ENCODE measurements around the gene S100A16. TPM values are rescaled to one million over a fixed set of nuclear protein-coding genes. Genes with fewer than 3 reads are reported as not detected.

The S100A16 gene
- total RNA-seq, 1 donor from 2014 or later: 38.8 TPM

DNA sequence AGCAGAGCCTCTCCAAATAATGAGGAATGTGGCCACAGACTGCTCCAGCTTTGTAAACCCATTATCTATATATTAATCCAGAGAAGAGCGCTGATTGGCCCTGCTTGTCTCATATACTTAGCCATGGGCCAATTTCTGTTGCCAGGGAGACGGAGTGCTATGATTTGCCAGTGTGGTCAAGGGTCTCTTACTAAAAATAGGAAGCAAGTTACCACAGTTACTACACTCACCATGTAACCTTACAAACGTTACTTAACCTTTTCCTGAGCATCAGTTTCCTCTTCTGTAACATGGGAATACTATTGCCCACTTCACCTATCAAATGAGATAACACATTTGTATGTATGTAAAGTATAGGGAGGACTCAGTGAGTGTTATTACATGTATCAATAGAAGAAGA, 39.6 kb downstream of the S100A16 start:
- Histone ChIP-seq H3K36me3 (no peaks in the 10 kb centered on the region), H3K27me3 (ENCODE audit: low read depth) (no peaks in the 10 kb centered on the region), H3K27ac (replicated peaks) (no peak overlapping the region), H3K4me1 (peaks cover 21% of the 10 kb centered on the region), H3K4me3 (no peak overlapping the region), H3K9me3 (replicated peaks) (no peaks in the 10 kb centered on the region)
- intact Hi-C loops (cut with micrococcal nuclease): no loop called here
- TF ChIP-seq, protein P1, sequence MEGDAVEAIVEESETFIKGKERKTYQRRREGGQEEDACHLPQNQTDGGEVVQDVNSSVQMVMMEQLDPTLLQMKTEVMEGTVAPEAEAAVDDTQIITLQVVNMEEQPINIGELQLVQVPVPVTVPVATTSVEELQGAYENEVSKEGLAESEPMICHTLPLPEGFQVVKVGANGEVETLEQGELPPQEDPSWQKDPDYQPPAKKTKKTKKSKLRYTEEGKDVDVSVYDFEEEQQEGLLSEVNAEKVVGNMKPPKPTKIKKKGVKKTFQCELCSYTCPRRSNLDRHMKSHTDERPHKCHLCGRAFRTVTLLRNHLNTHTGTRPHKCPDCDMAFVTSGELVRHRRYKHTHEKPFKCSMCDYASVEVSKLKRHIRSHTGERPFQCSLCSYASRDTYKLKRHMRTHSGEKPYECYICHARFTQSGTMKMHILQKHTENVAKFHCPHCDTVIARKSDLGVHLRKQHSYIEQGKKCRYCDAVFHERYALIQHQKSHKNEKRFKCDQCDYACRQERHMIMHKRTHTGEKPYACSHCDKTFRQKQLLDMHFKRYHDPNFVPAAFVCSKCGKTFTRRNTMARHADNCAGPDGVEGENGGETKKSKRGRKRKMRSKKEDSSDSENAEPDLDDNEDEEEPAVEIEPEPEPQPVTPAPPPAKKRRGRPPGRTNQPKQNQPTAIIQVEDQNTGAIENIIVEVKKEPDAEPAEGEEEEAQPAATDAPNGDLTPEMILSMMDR (IDR thresholded peaks at IDR 0.05; ENCODE audit: borderline replicate concordance): no peak
- no peak for DNase-seq

GRCh38 chr1:153572569-153573015, 40.3 kb downstream of the S100A16 start:
- Histone ChIP-seq H3K4me1 (peaks cover 29% of the 10 kb centered on the region), H3K9me3 (replicated peaks) (no peaks in the 10 kb centered on the region), H3K27me3 (ENCODE audit: low read depth) (no peaks in the 10 kb centered on the region), H3K36me3 (no peaks in the 10 kb centered on the region), H3K27ac (replicated peaks) (peak overlapping the region; percentile 61), H3K4me3 (no peak overlapping the region)
- intact Hi-C loops (cut with micrococcal nuclease): no loop called here
- DNase-seq: peak; percentile 72
- TF ChIP-seq, protein P1 (IDR thresholded peaks at IDR 0.05; ENCODE audit: borderline replicate concordance): peak; percentile 89

- TF ChIP-seq, protein P1 (IDR thresholded peaks at IDR 0.05; ENCODE audit: borderline replicate concordance): no peak
Measured at GRCh38 chr1:153571706-153572105, 41.2 kb downstream of the S100A16 start.

GRCh38 chr1:153570874-153571273, 42.1 kb downstream of the S100A16 start:
- no peak for DNase-seq
- no peak overlapping the region for H3K27ac ChIP-seq (replicated peaks)
- intact Hi-C loops (cut with micrococcal nuclease): no loop called here
- H3K36me3 ChIP-seq: no peaks in the 10 kb centered on the region
- H3K9me3 ChIP-seq (replicated peaks): no peaks in the 10 kb centered on the region
- H3K27me3 ChIP-seq (ENCODE audit: low read depth): no peaks in the 10 kb centered on the region
- H3K4me1 ChIP-seq: peaks cover 46% of the 10 kb centered on the region
- TF ChIP-seq, protein P1 (IDR thresholded peaks at IDR 0.05; ENCODE audit: borderline replicate concordance): no peak
- no peak overlapping the region for H3K4me3 ChIP-seq

More at GRCh38 chr1:153571706-153572105, 41.2 kb downstream of the S100A16 start:
- no peak overlapping the region for H3K4me3 ChIP-seq
- H3K27ac ChIP-seq (replicated peaks): no peak overlapping the region
- H3K9me3 ChIP-seq (replicated peaks): no peaks in the 10 kb centered on the region
- H3K4me1 ChIP-seq: peaks cover 37% of the 10 kb centered on the region
- no peak for DNase-seq
- no peaks in the 10 kb centered on the region for H3K27me3 ChIP-seq (ENCODE audit: low read depth)
- intact Hi-C loops (cut with micrococcal nuclease): no loop called here
- no peaks in the 10 kb centered on the region for H3K36me3 ChIP-seq

DNA sequence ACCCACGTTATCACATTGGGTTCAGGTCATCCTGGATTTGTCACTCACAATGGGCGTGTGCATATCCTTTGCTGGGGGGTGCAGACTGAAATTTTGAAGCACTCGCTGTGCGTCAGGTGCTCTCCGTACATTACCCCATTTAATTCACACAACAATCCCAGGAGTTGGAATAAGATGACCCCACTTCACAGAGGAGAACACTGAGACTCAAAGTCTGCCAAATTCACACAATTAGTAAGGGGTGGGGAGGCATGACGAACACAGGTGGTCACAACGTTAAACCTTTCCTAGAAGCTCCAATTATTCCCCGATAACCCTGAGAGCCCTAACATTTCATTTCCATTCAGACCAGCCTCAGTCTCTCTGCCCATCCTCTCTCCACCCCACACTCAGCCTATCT, 43.5 kb downstream of the S100A16 start:
- H3K4me1 ChIP-seq: peaks cover 54% of the 10 kb centered on the region
- no peaks in the 10 kb centered on the region for H3K9me3 ChIP-seq (replicated peaks)
- H3K4me3 ChIP-seq: no peak overlapping the region
- TF ChIP-seq, protein P1 (IDR thresholded peaks at IDR 0.05; ENCODE audit: borderline replicate concordance): no peak
- intact Hi-C loops (cut with micrococcal nuclease): loop anchor here (5.0 to 10.0 kb wide), 2 partner anchors 37 to 55 kb away; no protein-coding TSS in a partner anchor
- DNase-seq: no peak
- H3K27me3 ChIP-seq (ENCODE audit: low read depth): no peaks in the 10 kb centered on the region
- no peaks in the 10 kb centered on the region for H3K36me3 ChIP-seq
- H3K27ac ChIP-seq (replicated peaks): no peak overlapping the region

Data from left ventricle myocardium inferior (tissue), 1 donor.